SIG-M5 treated with dmso at 0.1 percent for 504 hours (cell line): ENCODE results near the gene SUB1.
A peak's percentile ranks its signal among the peaks of the same experiment; 100 is the strongest.
"Not testable (repeated sequence)": the region's sequence is repeated elsewhere in the genome, so short reads cannot be mapped to it uniquely, and the experiment has no call there.

Experiments
- DNase-seq: peaks from one replicate; lab custom pipeline; 2025; ENCODE audit not compliant: unreplicated experiment; lab: John Stamatoyannopoulos, UW

SUB1 gene

GRCh38 chr5:32565145-32565544, 20.2 kb upstream of the SUB1 start:
- DNase-seq = no peak

- DNase-seq = no peak
Measured at GRCh38 chr5:32566319-32567111, 18.8 kb upstream of the SUB1 start.

- no peak for DNase-seq
Measured at GRCh38 chr5:32571128-32571527, 14.2 kb upstream of the SUB1 start.

GRCh38 chr5:32572778-32573480, 12.4 kb upstream of the SUB1 start:
- no peak for DNase-seq

GRCh38 chr5:32573481-32573854, 11.9 kb upstream of the SUB1 start:
- not testable (repeated sequence) for DNase-seq

GRCh38 chr5:32574540-32575175, 10.7 kb upstream of the SUB1 start:
- DNase-seq = no peak

- peak; percentile 24 for DNase-seq
Measured at GRCh38 chr5:32578363-32578762, 7.0 kb upstream of the SUB1 start.

- DNase-seq = no peak
Measured at GRCh38 chr5:32578764-32579163, 6.6 kb upstream of the SUB1 start.

GRCh38 chr5:32581010-32581785, 4.2 kb upstream of the SUB1 start:
- DNase-seq = no peak

GRCh38 chr5:32583582-32584232, 1.6 kb upstream of the SUB1 start:
- DNase-seq = peak; percentile 88

- DNase-seq = no peak
Measured at GRCh38 chr5:32584646-32585045, 711 bp upstream of the SUB1 start.

GRCh38 chr5:32585122-32585445, 273 bp upstream of the SUB1 start:
- DNase-seq = no peak

- no peak for DNase-seq
Measured at GRCh38 chr5:32586276-32586599, 881 bp downstream of the SUB1 start.

- DNase-seq = no peak
Measured at GRCh38 chr5:32587067-32587551, 1.8 kb downstream of the SUB1 start.

- no peak for DNase-seq
Measured at GRCh38 chr5:32589416-32589815, 4.1 kb downstream of the SUB1 start.

- peak; percentile 75 for DNase-seq
Measured at GRCh38 chr5:32589942-32590869, 4.8 kb downstream of the SUB1 start.

GRCh38 chr5:32595118-32595517, 9.8 kb downstream of the SUB1 start:
- DNase-seq = peak; percentile 27

GRCh38 chr5:32597041-32597629, 11.8 kb downstream of the SUB1 start:
- peak; percentile 88 for DNase-seq

- DNase-seq = no peak
Measured at GRCh38 chr5:32598260-32598937, 13.0 kb downstream of the SUB1 start.
